ENCODE data around the gene MED27.
"Not testable (repeated sequence)": the region's sequence is repeated elsewhere in the genome, so short reads cannot be mapped to it uniquely, and the experiment has no call there.

Gene MED27

GRCh38 chr9:132077881-132078698 is 1.6 kb downstream of the MED27 start:
- DNase-seq (ENCODE audit: low read depth in 2 of 2): no peak

- DNase-seq (ENCODE audit: low read depth in 2 of 2): no peak
These were observed 3.8 kb downstream of the MED27 start for GRCh38 chr9:132075853-132076252.

GRCh38 chr9:132074736-132075135 is 4.9 kb downstream of the MED27 start:
- DNase-seq (ENCODE audit: low read depth in 2 of 2): no peak

- no peak for DNase-seq (ENCODE audit: low read depth in 2 of 2)
These were observed 7.7 kb downstream of the MED27 start for GRCh38 chr9:132071847-132072507.

DNA sequence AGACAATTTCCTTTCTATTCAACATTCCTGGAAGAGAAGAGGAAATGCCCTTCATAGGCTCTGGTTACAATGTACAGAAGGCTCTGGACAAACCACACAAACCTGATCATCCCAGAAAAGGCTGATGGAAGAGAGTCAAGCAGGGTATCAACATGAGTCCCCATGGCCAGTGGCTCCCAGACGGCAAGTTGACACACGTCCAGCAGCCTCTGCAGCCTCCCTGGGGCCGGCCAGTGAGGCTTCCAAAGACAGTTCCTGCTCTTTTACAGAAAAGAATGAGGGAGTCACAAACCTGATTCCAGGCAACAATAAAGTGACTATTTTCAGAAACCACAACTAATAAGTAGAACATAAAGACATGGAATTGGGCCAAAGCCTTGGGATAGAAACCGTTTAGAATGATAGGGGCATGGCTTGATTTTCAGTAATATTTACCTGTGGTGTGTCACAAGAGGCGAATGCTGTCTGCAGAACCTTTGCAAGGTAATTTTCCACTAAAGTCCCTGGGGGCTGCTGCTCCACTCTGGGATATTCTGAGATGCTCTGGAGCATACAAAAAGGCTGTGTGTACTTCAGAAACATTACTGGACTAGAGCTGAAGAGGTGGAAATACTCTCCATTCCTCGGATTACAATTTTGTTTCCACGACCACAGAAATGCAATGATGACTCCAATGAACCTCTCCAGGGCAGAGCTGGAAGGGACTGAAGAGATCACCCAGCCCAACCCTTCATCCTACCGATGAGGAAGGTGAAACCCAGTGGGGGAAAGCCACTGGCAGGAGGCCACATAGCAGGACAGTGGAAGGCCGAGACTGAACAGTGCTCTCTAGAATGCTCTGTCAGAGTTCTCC is 10.4 kb downstream of the MED27 start:
- no peak for DNase-seq (ENCODE audit: low read depth in 2 of 2)

GRCh38 chr9:132068605-132069004 is 11.1 kb downstream of the MED27 start:
- no peak for DNase-seq (ENCODE audit: low read depth in 2 of 2)

DNA sequence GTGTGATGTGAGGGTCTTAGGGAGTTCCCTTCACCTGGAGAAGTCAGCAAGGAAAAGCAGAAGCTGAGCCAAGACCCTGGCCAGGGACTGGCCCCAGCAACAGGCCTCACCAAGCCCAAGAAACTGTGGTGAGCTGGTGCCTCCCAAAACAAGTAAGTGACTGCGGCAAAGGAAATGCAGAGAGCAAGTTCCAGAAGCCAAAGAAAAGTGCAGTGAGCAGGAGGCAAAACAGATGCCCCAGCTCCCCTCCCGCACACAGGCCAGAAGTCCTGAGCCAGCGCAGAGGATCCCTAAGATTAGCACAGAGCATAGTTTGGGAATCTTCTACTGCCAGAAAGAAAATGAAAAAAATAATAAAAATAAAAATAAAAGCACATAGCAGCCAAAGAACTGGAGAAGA is 13.2 kb downstream of the MED27 start:
- no peak for DNase-seq (ENCODE audit: low read depth in 2 of 2)

GRCh38 chr9:132066057-132066456 is 13.6 kb downstream of the MED27 start:
- no peak for DNase-seq (ENCODE audit: low read depth in 2 of 2)

DNA sequence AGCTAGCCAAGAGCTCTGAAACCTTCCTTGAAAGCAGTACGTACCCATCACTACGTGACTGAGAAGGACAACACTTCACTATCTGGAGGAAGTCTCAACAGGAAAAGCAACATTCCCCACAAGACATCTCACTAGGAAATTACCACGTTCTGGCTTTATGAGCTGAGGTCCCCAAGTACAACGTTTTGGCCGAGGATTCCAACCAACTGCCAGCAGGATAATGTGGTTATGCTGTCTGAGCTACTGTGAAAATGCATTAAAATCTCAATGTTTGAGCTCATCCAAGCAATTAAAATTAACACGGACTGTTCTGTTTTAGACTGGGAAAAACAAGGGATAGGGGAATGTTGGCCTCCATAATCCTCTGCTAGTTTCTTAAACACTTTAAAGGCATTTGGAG is 16.4 kb downstream of the MED27 start:
- no peak for DNase-seq (ENCODE audit: low read depth in 2 of 2)

DNA sequence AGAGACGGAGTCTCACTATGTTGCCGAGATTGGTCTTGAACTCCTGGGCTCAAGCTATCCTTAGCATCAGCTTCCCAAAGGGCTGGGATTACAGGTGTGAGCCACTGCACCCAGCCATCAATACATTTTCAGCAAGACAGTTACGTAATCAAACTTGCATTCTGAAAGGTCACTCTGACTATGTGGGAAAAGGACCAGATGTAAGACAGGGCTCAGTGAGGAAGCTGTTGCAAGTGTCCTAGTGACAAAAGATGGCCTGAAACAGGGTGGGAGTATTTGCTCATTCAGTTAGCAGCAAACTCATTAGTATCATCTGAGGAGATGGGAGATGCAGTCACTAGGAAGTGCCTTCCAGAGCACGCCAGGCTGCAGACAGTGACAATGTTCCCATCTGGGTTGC is 16.9 kb downstream of the MED27 start:
- DNase-seq (ENCODE audit: low read depth in 2 of 2): no peak

DNA sequence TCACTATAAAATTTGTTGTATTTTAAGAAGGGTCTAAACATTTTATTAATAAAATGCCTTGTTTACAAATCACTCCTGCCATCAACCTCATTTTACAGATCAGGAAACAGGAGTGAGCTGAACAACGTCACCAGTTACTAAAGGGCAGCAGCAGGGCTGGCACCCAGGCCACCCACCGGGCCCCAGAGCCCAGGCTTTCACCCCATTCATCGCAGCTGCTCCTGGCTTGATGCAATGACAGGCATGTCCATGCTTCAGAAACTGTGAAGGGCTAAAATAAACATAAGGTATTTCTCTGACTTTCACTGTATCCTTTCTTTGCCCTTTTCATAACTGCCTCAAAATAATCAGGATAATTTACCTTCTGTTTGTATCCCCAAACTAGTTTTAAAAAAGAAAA is 18.1 kb downstream of the MED27 start:
- no peak for DNase-seq (ENCODE audit: low read depth in 2 of 2)

GRCh38 chr9:132059361-132059760 is 20.3 kb downstream of the MED27 start:
- no peak for DNase-seq (ENCODE audit: low read depth in 2 of 2)

GRCh38 chr9:132058226-132058625 is 21.4 kb downstream of the MED27 start:
- DNase-seq (ENCODE audit: low read depth in 2 of 2): not testable (repeated sequence)

DNA sequence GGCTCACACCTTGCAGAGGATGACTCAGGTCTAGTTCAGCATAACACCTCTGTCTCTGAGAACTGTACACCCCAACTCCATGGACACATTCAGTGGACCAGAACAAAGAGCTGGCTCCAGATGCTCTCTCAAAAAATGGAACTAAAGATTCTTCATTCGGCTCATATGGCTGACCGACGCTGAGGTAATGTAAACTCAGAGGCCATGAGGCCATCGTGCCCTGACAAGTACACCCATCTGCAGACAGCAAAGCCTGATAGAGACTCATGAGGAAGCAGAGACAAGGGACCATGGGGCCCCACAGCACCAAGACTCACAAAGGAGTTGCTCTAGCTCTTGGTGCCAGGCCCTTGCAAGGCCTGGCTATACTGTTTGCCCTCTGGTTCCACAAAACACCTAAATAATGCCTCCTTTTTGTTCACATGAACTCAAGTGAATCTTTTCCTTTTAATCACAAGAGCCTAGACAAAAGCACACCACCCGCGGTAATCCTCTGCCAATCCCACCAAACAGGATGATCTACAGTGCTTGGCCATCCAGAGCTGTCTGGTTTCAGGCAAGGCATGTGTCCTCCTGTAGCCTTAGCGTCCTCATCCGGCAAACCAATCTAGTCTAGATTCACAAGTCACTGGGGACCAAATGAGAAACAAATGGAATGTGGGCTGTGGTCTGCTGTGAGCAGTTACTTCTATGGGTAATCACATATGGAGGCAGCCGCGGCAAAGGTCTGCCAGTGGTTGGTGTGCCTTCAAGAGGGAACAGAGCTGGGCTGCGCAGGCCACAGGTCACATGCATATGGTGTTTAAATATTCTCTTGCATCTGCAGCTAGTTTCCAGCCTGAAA is 22.7 kb downstream of the MED27 start:
- DNase-seq (ENCODE audit: low read depth in 2 of 2): no peak

- no peak for DNase-seq (ENCODE audit: low read depth in 2 of 2)
These were observed 23.9 kb downstream of the MED27 start for GRCh38 chr9:132055756-132056155.

DNA sequence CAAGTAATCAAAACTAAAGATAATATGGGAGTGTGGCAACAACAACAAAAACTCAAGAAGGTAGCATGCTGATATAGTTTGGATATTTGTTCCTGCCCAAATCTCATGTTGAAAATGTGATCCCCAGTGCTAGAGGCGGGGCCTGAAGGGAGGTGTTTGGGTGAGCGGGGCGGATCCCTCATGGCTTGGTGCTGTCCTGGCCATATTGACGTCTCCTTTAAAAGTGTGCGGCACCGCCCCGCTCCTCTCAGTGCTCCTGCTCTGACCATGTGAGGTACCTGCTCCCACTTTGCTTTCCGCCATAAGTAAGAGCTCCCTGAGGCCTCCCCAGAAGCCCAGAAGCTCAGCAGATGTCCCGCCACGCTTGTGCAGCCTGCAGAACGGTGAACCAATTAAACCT is 25.6 kb downstream of the MED27 start:
- no peak for DNase-seq (ENCODE audit: low read depth in 2 of 2)

GRCh38 chr9:132049900-132050299 is 29.8 kb downstream of the MED27 start:
- DNase-seq (ENCODE audit: low read depth in 2 of 2): no peak

- no peak for DNase-seq (ENCODE audit: low read depth in 2 of 2)
These were observed 30.3 kb downstream of the MED27 start for GRCh38 chr9:132049323-132049882.

- DNase-seq (ENCODE audit: low read depth in 2 of 2): no peak
These were observed 31.5 kb downstream of the MED27 start for GRCh38 chr9:132048201-132048600.

DNA sequence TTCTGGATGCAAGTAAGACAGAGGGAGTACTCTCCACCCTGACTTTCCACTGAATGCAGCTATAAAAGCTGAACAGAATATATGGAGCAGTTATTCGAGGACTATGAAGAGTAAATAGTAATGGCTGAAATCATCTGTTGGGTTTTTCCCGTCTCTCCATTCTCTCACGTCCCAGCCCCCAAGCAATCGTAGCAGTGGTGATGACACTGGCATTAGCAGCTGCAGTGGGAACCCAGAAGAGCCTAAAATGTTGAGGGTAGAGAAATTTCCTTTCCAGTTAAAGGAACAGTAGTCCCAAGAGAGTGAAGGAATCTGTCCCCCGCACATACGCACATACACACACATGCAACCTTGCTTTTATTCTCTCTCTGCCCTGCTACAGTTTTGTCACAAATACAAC is 33.2 kb downstream of the MED27 start:
- no peak for DNase-seq (ENCODE audit: low read depth in 2 of 2)

DNA sequence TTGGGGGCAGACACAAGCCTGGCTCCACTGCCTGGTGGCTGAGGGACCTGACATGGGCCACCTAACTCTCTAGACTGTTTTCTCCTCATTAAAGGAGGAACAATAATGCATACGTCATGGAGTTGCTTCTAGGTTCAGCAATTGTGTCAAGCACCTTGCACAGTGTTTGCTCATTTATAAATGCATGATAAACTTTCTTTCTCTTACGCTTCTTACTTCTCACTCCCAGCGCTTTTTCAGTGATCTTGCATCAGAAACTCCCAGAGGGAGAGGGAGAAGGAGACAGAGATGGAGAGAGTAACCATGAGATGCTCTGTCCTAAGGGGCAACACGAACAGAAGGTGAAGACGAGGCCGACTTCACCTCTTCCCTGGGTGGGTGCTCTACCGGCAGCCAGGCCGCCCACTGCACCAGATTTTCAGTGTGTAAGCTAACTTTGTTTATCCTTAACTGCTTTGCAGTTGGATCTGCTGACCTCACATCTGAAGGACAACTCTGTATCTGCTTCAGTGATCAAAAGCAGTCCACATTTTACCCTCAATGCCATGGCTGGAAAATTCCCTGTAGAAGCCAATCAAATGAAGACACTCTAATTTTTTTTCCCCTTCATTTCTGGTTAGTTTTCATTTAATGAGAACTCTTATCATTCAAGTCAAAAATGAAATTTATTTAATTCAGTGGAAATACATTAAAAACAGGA is 35.3 kb downstream of the MED27 start:
- no peak for DNase-seq (ENCODE audit: low read depth in 2 of 2)
